GM12878 (cell line): Measurements from ENCODE around the gene SPINK14. TPM values are rescaled to one million over a fixed set of nuclear protein-coding genes. Genes with fewer than 3 reads are reported as not detected.

ENCODE experiments used
- ATAC-seq: fragments of 200-7000 bp; cut with Tn5 transposase; 3 replicates; pipeline ENCODE4 v1.9.1; 2020; ENCODE audit warnings: mild to moderate bottlenecking, moderate library complexity
- BruUV-seq: library from RNA; stranded (reverse); fragments of 400-500 nt; replicated peaks from 2 replicates; lab custom pipeline; 2021; lab: Mats Ljungman, UMichigan
- CTCF ChIA-PET: fragments of 300-600 bp; sonication (Branson Sonifier 250); formaldehyde crosslinking; extraction: SDS; loops from one replicate; lab custom pipeline; 2021; ENCODE audit warnings: inconsistent platforms; lab: Yijun Ruan, JAX
- POLR2A ChIA-PET: fragments of 350-600 bp; formaldehyde crosslinking; extraction: SDS; loops from one replicate; lab custom pipeline; 2021; ENCODE audit warnings: inconsistent platforms; lab: Charles Lee
- RAD21 ChIA-PET: fragments of 300-600 bp; sonication (Branson Sonifier 250); formaldehyde crosslinking; loops from one replicate; lab custom pipeline; 2023; ENCODE audit warnings: antibody characterized with exemption; ENCODE audit not compliant: unreplicated experiment; lab: Charles Lee
- SMC1A ChIA-PET: fragments of 300-600 bp; sonication (Branson Sonifier 250); formaldehyde crosslinking; loops from one replicate; lab custom pipeline; 2023; ENCODE audit not compliant: unreplicated experiment, uncharacterized antibody; lab: Charles Lee
- DNase-seq: peaks from one replicate; pipeline ENCODE4 v3.0.0-alpha.2; 2011; ENCODE audit warnings: low read depth, low spot score
- FAIRE-seq: peaks from 3 replicates; lab custom pipeline; 2011; peaks lifted over from hg19 to GRCh38; lab: Jason Lieb, UNC
- H2AFZ ChIP-seq: 2 replicates; pipeline ENCODE4 v1.6.0; 2011; ENCODE audit warnings: low read depth, low read length, control low read depth; ENCODE audit not compliant: control insufficient read depth
- H3K27ac ChIP-seq: 2 replicates; pipeline ENCODE4 v1.5.1; 2011; ENCODE audit warnings: control low read depth; ENCODE audit not compliant: control insufficient read depth, insufficient read depth
- H3K27me3 ChIP-seq, 2 experiments: replicated peaks in 1 of 2; 2 replicates each; pipeline versions ENCODE4 v1.6.0 to v1.6.1; 2011; ENCODE audit warnings: low read length in 1 of 2; ENCODE audit not compliant: control insufficient read depth in 2 of 2, insufficient read depth in 2 of 2
- H3K36me3 ChIP-seq, 2 experiments: 2 replicates each; pipeline ENCODE4 v1.5.1; 2011; ENCODE audit warnings: low read length in 1 of 2; ENCODE audit not compliant: control insufficient read depth in 2 of 2, insufficient read depth in 2 of 2
- H3K4me1 ChIP-seq: 2 replicates; pipeline ENCODE4 v1.6.1; 2011; ENCODE audit warnings: mild to moderate bottlenecking, low read length, moderate library complexity, mixed read lengths; ENCODE audit not compliant: control insufficient read depth, insufficient read depth
- H3K4me2 ChIP-seq: 2 replicates; pipeline ENCODE4 v1.6.0; 2011; ENCODE audit warnings: control low read depth; ENCODE audit not compliant: control insufficient read depth, insufficient read depth
- H3K4me3 ChIP-seq: fragments of 200-600 bp; sonication (generic); 2 replicates; pipeline ENCODE4 v1.5.1; 2016
- H3K79me2 ChIP-seq: 2 replicates; pipeline ENCODE4 v1.6.0; 2011; ENCODE audit warnings: low read length; ENCODE audit not compliant: control insufficient read depth, insufficient read depth
- H3K9ac ChIP-seq: 2 replicates; pipeline ENCODE4 v1.8.0; 2011; ENCODE audit warnings: low read length, control low read depth, mixed read lengths; ENCODE audit not compliant: control insufficient read depth, insufficient read depth
- H3K9me3 ChIP-seq: replicated peaks from 3 replicates; pipeline ENCODE4 v1.5.1; 2011; ENCODE audit warnings: mild to moderate bottlenecking, low read length; ENCODE audit not compliant: control insufficient read depth, insufficient read depth
- H4K20me1 ChIP-seq: 2 replicates; pipeline ENCODE4 v1.6.0; 2011; ENCODE audit not compliant: control insufficient read depth, insufficient read depth
- CBX3 ChIP-seq: fragments of 200-600 bp; sonication (generic); IDR thresholded peaks from 2 replicates; pipeline ENCODE4 v1.6.1; 2016; ENCODE audit warnings: low read depth, borderline replicate concordance
- IKZF1 ChIP-seq: fragments of 450-650 bp; conservative IDR thresholded peaks from 2 replicates; pipeline ENCODE4 v1.6.1; 2017; ENCODE audit warnings: antibody characterized with exemption, mild to moderate bottlenecking
- KDM1A ChIP-seq: fragments of 200-600 bp; sonication (generic); IDR thresholded peaks from 2 replicates; pipeline ENCODE4 v1.6.1; 2016; ENCODE audit warnings: borderline replicate concordance
- NBN ChIP-seq: fragments of 450-650 bp; IDR thresholded peaks from 2 replicates; pipeline ENCODE4 v1.6.1; 2016
- NR2F1 ChIP-seq: fragments of 450-650 bp; conservative IDR thresholded peaks from 2 replicates; pipeline ENCODE4 v1.6.1; 2017; ENCODE audit warnings: mild to moderate bottlenecking
- SIN3A ChIP-seq: IDR thresholded peaks from 2 replicates; pipeline ENCODE4 v1.6.1; 2012; ENCODE audit warnings: low read depth, low read length, improper control_type of control experiment
- TCF12 ChIP-seq: IDR thresholded peaks from 2 replicates; pipeline ENCODE4 v1.6.1; 2011; ENCODE audit warnings: low read depth, mild to moderate bottlenecking, low read length
- ZBED1 ChIP-seq: IDR thresholded peaks from 2 replicates; pipeline ENCODE4 v1.6.1; 2016; ENCODE audit warnings: borderline replicate concordance
- ZNF622 ChIP-seq: fragments of 450-650 bp; IDR thresholded peaks from 2 replicates; pipeline ENCODE4 v1.6.1; 2017; ENCODE audit warnings: mild to moderate bottlenecking, inconsistent platforms
- ZZZ3 ChIP-seq: IDR thresholded peaks from 2 replicates; pipeline ENCODE4 v1.6.1; 2011; ENCODE audit warnings: low read depth; ENCODE audit not compliant: control insufficient read depth, insufficient read length
- WGBS: methylation state at CpG from one replicate; pipeline ENCODE4 v1.1.6; 2016; ENCODE audit warnings: low lambda C conversion rate; ENCODE audit not compliant: insufficient replicate concordance, insufficient coverage; ENCODE audit errors: missing lambda C conversion rate; 5-methylcytosine and 5-hydroxymethylcytosine counted together
- in situ Hi-C: fragments of 300-500 bp; cut with MboI; formaldehyde crosslinking; loops from 9 replicates; pipeline ENCODE4 v1.14.3; 2018; ENCODE audit warnings: mixed read lengths
- intact Hi-C: fragments of 100-400 bp; cut with micrococcal nuclease; formaldehyde crosslinking; loops from one replicate; pipeline ENCODE4 v1.14.2; 2022; ENCODE audit not compliant: unreplicated experiment
- polyA plus RNA-seq, 11 experiments: library from polyadenylated mRNA; depleted of rRNA in 4 of 11; unstranded in 6 of 11; stranded (reverse) in 5 of 11; fragments of >200 nt; fragmentation: Nextera tagmentation in 4 of 11; fragmentation: Illumina TruSeq in 1 of 11; extraction: Ambion mirVana in 4 of 11; extraction: Trizol in 1 of 11; gene quantifications; 1 replicate in 1 of 11; 2 replicates in 10 of 11; pipeline versions ENCODE4 v1.2.1 to v1.2.3, GENCODE V29; 2011 to 2016; ENCODE audit warnings: inconsistent platforms in 2 of 11, missing spikeins in 2 of 11, low read depth in 1 of 11
- total RNA-seq, 4 experiments: library from RNA; depleted of rRNA in 3 of 4; stranded (reverse); fragments of >200 nt in 3 of 4; fragmentation: Illumina TruSeq in 1 of 4; extraction: Trizol in 1 of 4; gene quantifications; 2 replicates each; pipeline versions ENCODE4 v1.2.1 to v1.2.3, GENCODE V29; 2013 to 2021
- TF ChIP-seq, protein P1 (sequence below): fragments of 450-650 bp; IDR thresholded peaks from 2 replicates; pipeline ENCODE4 v1.6.1; 2014; ENCODE audit warnings: mild to moderate bottlenecking
- TF ChIP-seq, protein P2 (sequence below): fragments of 450-650 bp; IDR thresholded peaks from 2 replicates; pipeline ENCODE4 v1.6.1; 2017; ENCODE audit warnings: mild to moderate bottlenecking, moderate library complexity
- TF ChIP-seq, protein P3 (sequence below): IDR thresholded peaks from 2 replicates; pipeline ENCODE4 v1.6.1; 2011; ENCODE audit warnings: low read depth, low read length, improper control_type of control experiment, borderline replicate concordance
- TF ChIP-seq, protein P4 (sequence below): fragments of 450-650 bp; formaldehyde crosslinking; IDR thresholded peaks from 2 replicates; pipeline ENCODE4 v1.5.0; 2022; ENCODE audit warnings: mild to moderate bottlenecking, missing genetic modification characterization

The SPINK14 gene
- total and polyA plus RNA-seq, 10 of the 15 experiments (the other 5 are each of a cell fraction or from before 2014, with no cell fraction given), result not detected

DNA sequence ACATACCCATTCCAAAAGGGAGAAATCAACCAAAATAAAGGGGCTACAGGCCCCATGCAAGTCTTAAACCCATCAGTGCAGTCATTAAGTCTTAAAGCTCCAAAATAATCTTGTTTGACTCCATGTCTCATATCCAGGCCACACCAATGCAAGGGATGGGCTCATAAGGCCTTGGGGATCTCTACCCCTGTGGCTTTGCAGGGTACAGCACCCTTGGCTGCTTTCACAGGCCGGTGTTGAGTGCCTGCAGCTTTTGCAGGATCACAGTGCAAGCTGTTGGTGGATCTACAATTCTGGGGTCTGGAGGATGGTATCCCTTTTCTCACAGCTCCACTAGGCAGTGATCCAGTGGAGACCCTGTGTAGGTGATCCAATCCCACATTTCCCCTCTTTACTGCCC is 5.0 kb upstream of the SPINK14 start:
- POLR2A ChIA-PET, result no interaction called here
- RAD21 ChIA-PET, result no interaction called here
- in situ Hi-C loops (no loop called here), intact Hi-C loops (no loop called here)
- Histone ChIP-seq H3K79me2 (no peaks in the 10 kb centered on the region), H3K9ac (no peak overlapping the region), H3K27me3 (no peaks in the 10 kb centered on the region), H4K20me1 (no peaks in the 10 kb centered on the region), H3K36me3 (no peaks in the 10 kb centered on the region), H2AFZ (no peak overlapping the region), H3K4me2 (no peak overlapping the region), H3K9me3 (no peaks in the 10 kb centered on the region), H3K4me1 (no peaks in the 10 kb centered on the region), H3K27ac (no peak overlapping the region), H3K4me3 (no peak overlapping the region)
- DNase-seq, result no peak
- SMC1A ChIA-PET, result no interaction called here
- WGBS, result 47% methylated on average over 1 of the region's 1 CpG
- CTCF ChIA-PET, result interaction anchor here (1.1 kb wide), 1 partner anchor 16 kb away, joined by 4 read pairs; no protein-coding TSS in a partner anchor
- no peak for FAIRE-seq
- BruUV-seq, result no TSS peak
- TF ChIP-seq ZNF622, result no peak
- TF ChIP-seq, protein P1, sequence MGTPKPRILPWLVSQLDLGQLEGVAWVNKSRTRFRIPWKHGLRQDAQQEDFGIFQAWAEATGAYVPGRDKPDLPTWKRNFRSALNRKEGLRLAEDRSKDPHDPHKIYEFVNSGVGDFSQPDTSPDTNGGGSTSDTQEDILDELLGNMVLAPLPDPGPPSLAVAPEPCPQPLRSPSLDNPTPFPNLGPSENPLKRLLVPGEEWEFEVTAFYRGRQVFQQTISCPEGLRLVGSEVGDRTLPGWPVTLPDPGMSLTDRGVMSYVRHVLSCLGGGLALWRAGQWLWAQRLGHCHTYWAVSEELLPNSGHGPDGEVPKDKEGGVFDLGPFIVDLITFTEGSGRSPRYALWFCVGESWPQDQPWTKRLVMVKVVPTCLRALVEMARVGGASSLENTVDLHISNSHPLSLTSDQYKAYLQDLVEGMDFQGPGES, result no peak
- TF ChIP-seq SIN3A, result no peak
- TF ChIP-seq, protein P2, sequence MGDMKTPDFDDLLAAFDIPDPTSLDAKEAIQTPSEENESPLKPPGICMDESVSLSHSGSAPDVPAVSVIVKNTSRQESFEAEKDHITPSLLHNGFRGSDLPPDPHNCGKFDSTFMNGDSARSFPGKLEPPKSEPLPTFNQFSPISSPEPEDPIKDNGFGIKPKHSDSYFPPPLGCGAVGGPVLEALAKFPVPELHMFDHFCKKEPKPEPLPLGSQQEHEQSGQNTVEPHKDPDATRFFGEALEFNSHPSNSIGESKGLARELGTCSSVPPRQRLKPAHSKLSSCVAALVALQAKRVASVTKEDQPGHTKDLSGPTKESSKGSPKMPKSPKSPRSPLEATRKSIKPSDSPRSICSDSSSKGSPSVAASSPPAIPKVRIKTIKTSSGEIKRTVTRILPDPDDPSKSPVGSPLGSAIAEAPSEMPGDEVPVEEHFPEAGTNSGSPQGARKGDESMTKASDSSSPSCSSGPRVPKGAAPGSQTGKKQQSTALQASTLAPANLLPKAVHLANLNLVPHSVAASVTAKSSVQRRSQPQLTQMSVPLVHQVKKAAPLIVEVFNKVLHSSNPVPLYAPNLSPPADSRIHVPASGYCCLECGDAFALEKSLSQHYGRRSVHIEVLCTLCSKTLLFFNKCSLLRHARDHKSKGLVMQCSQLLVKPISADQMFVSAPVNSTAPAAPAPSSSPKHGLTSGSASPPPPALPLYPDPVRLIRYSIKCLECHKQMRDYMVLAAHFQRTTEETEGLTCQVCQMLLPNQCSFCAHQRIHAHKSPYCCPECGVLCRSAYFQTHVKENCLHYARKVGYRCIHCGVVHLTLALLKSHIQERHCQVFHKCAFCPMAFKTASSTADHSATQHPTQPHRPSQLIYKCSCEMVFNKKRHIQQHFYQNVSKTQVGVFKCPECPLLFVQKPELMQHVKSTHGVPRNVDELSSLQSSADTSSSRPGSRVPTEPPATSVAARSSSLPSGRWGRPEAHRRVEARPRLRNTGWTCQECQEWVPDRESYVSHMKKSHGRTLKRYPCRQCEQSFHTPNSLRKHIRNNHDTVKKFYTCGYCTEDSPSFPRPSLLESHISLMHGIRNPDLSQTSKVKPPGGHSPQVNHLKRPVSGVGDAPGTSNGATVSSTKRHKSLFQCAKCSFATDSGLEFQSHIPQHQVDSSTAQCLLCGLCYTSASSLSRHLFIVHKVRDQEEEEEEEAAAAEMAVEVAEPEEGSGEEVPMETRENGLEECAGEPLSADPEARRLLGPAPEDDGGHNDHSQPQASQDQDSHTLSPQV, result no peak
- TF ChIP-seq CBX3, result no peak
- no peak for TF ChIP-seq IKZF1
- TF ChIP-seq, protein P3, sequence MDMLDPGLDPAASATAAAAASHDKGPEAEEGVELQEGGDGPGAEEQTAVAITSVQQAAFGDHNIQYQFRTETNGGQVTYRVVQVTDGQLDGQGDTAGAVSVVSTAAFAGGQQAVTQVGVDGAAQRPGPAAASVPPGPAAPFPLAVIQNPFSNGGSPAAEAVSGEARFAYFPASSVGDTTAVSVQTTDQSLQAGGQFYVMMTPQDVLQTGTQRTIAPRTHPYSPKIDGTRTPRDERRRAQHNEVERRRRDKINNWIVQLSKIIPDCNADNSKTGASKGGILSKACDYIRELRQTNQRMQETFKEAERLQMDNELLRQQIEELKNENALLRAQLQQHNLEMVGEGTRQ, result no peak
- TF ChIP-seq ZZZ3, result no peak
- TF ChIP-seq NBN, result no peak
- no peak for TF ChIP-seq TCF12
- TF ChIP-seq, protein P4, sequence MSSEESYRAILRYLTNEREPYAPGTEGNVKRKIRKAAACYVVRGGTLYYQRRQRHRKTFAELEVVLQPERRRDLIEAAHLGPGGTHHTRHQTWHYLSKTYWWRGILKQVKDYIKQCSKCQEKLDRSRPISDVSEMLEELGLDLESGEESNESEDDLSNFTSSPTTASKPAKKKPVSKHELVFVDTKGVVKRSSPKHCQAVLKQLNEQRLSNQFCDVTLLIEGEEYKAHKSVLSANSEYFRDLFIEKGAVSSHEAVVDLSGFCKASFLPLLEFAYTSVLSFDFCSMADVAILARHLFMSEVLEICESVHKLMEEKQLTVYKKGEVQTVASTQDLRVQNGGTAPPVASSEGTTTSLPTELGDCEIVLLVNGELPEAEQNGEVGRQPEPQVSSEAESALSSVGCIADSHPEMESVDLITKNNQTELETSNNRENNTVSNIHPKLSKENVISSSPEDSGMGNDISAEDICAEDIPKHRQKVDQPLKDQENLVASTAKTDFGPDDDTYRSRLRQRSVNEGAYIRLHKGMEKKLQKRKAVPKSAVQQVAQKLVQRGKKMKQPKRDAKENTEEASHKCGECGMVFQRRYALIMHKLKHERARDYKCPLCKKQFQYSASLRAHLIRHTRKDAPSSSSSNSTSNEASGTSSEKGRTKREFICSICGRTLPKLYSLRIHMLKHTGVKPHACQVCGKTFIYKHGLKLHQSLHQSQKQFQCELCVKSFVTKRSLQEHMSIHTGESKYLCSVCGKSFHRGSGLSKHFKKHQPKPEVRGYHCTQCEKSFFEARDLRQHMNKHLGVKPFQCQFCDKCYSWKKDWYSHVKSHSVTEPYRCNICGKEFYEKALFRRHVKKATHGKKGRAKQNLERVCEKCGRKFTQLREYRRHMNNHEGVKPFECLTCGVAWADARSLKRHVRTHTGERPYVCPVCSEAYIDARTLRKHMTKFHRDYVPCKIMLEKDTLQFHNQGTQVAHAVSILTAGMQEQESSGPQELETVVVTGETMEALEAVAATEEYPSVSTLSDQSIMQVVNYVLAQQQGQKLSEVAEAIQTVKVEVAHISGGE (CRISPR knock-in tag), result no peak
- no peak for TF ChIP-seq NR2F1
- TF ChIP-seq ZBED1, result no peak
- TF ChIP-seq KDM1A, result no peak
- peak; percentile 44; the same call in 2 of the 3 replicates for ATAC-seq
